Measurements from ENCODE around the gene DKK2. TPM values are rescaled to one million over a fixed set of nuclear protein-coding genes. Genes with fewer than 3 reads are reported as not detected.

The DKK2 gene
- total and polyA plus RNA-seq, 2 of the 13 experiments (the other 11 are each of a cell fraction or from before 2014, with no cell fraction given) = not detected

GRCh38 chr4:106929248-106929647, 106.9 kb downstream of the DKK2 start:
- H3K4me3 ChIP-seq (replicated peaks in 1 of 3; ENCODE audit: insufficient read depth in 1 of 3, low read depth in 2 of 3, low read length in 3 of 3) = no peak overlapping the region
- FAIRE-seq (no peak), DNase-seq (ENCODE audit: low spot score) (no peak), ATAC-seq (no peak)
- CTCF ChIA-PET (ENCODE audit: low intra/inter-chr PET ratio, low total read pairs) = no interaction called here
- in situ Hi-C loops (cut with HindIII; ENCODE audit: extremely low pct_ligation_motif_present, low pct_unique_long_range_greater_than_20kb) (no loop called here), intact Hi-C loops (cut with micrococcal nuclease; ENCODE audit: unreplicated experiment) (no loop called here)
- BruUV-seq (replicated peaks) = no TSS peak
- no peak overlapping the region for H2AFZ ChIP-seq (ENCODE audit: low read length)
- H4K20me1 ChIP-seq (ENCODE audit: insufficient read depth, low read length) = no peaks in the 10 kb centered on the region
- H3K79me2 ChIP-seq (ENCODE audit: insufficient read depth, low read length) = no peaks in the 10 kb centered on the region
- no peak for TF ChIP-seq MTF1 (CRISPR knock-in tag; IDR thresholded peaks at IDR 0.05)
- no peak for TF ChIP-seq ZNF776 (CRISPR knock-in tag; IDR thresholded peaks at IDR 0.05)
- TF ChIP-seq NBN (conservative IDR thresholded peaks at IDR 0.05) = no peak
- no peak for TF ChIP-seq ZNF207 (IDR thresholded peaks at IDR 0.05; ENCODE audit: borderline replicate concordance)
- TF ChIP-seq ZNF598 (CRISPR knock-in tag; IDR thresholded peaks at IDR 0.05; ENCODE audit: borderline replicate concordance) = no peak
- no peak for TF ChIP-seq AGO2 (optimal IDR thresholded peaks at IDR 0.05; ENCODE audit: low read depth, low read length)
- no peak for TF ChIP-seq TMF1 (CRISPR knock-in tag; IDR thresholded peaks at IDR 0.05; ENCODE audit: low read depth)
- no peak for TF ChIP-seq SRY (CRISPR knock-in tag; IDR thresholded peaks at IDR 0.05)
- no peak for TF ChIP-seq HOXA9 (CRISPR knock-in tag; IDR thresholded peaks at IDR 0.05; ENCODE audit: borderline replicate concordance)
- no peak for TF ChIP-seq RFX3 (CRISPR knock-in tag; IDR thresholded peaks at IDR 0.05)
- no peak for TF ChIP-seq RBAK (CRISPR knock-in tag; IDR thresholded peaks at IDR 0.05)
- TF ChIP-seq ZNF609 (CRISPR knock-in tag; IDR thresholded peaks at IDR 0.05; ENCODE audit: borderline replicate concordance) = no peak
- TF ChIP-seq KAT8 (CRISPR knock-in tag; IDR thresholded peaks at IDR 0.05) = no peak
- TF ChIP-seq RBM22 (optimal IDR thresholded peaks at IDR 0.05; ENCODE audit: low read length) = no peak
- no peak for TF ChIP-seq SUZ12 (IDR thresholded peaks at IDR 0.05; ENCODE audit: low read depth, low read length)
- H3K27me3 ChIP-seq (ENCODE audit: control insufficient read depth in 1 of 2, insufficient read depth in 2 of 2, low read length in 2 of 2) = no peaks in the 10 kb centered on the region
- no peak overlapping the region for H3K4me2 ChIP-seq (ENCODE audit: low read depth, low read length)
- WGBS (ENCODE audit: low lambda C conversion rate) = 4% methylated on average over 2 of the region's 2 CpGs
- no peaks in the 10 kb centered on the region for H3K4me1 ChIP-seq (ENCODE audit: insufficient read depth, low read length)
- H3K27ac ChIP-seq (ENCODE audit: extremely low read length, insufficient read depth, low read length) = no peak overlapping the region
- no peaks in the 10 kb centered on the region for H3K36me3 ChIP-seq (replicated peaks in 1 of 2; ENCODE audit: control insufficient read depth in 1 of 2, insufficient read depth in 2 of 2, low read length in 2 of 2)
- no peaks in the 10 kb centered on the region for H3K9me3 ChIP-seq (ENCODE audit: low read length)
- POLR2A ChIA-PET = no interaction called here
- H3K9ac ChIP-seq (ENCODE audit: insufficient read depth, low read depth, low read length) = no peak overlapping the region
